Measurements from ENCODE around the gene KDM4C.
"Not testable (repeated sequence)": the region's sequence is repeated elsewhere in the genome, so short reads cannot be mapped to it uniquely, and the experiment has no call there.

KDM4C gene

GRCh38 chr9:6944896-6945295 lies 187.1 kb downstream of the KDM4C start:
- Histone ChIP-seq H3K27ac (ENCODE audit: low read depth, low read length, poor library complexity, severe bottlenecking) (no peak overlapping the region), H3K27me3 (ENCODE audit: insufficient read depth, low read length) (no peaks in the 10 kb centered on the region)

GRCh38 chr9:6945816-6946215 lies 188.0 kb downstream of the KDM4C start:
- Histone ChIP-seq H3K9me2 (ENCODE audit: low read depth, low read length) (no peaks in the 10 kb centered on the region), H4K20me1 (ENCODE audit: insufficient read depth, low read length) (no peaks in the 10 kb centered on the region), H3K4me1 (ENCODE audit: insufficient read depth, low read length, severe bottlenecking) (no peaks in the 10 kb centered on the region), H3K79me2 (ENCODE audit: insufficient read depth, low read length) (no peaks in the 10 kb centered on the region), H3K9ac (ENCODE audit: low read length) (no peak overlapping the region), H3F3A (ENCODE audit: insufficient read depth, low read length) (no peaks in the 10 kb centered on the region), H3K4me3 (ENCODE audit: low read depth, low read length, poor library complexity, severe bottlenecking) (no peak overlapping the region), H3K4me2 (ENCODE audit: low read length) (no peak overlapping the region), H2AFZ (ENCODE audit: low read length) (no peak overlapping the region), H3K27ac (ENCODE audit: low read depth, low read length, poor library complexity, severe bottlenecking) (no peak overlapping the region), H3K9me3 (ENCODE audit: low read length) (peaks cover 4% of the 10 kb centered on the region; the same call in 1 of the 2 replicates), H3K36me3 (ENCODE audit: insufficient read depth, low read length) (peaks cover 5% of the 10 kb centered on the region; the same call in 1 of the 2 replicates), H3K27me3 (ENCODE audit: insufficient read depth, low read length) (no peaks in the 10 kb centered on the region)
- TF ChIP-seq EZH2 (IDR thresholded peaks at IDR 0.05; ENCODE audit: borderline replicate concordance, low read length) = no peak
- TF ChIP-seq, protein P1, sequence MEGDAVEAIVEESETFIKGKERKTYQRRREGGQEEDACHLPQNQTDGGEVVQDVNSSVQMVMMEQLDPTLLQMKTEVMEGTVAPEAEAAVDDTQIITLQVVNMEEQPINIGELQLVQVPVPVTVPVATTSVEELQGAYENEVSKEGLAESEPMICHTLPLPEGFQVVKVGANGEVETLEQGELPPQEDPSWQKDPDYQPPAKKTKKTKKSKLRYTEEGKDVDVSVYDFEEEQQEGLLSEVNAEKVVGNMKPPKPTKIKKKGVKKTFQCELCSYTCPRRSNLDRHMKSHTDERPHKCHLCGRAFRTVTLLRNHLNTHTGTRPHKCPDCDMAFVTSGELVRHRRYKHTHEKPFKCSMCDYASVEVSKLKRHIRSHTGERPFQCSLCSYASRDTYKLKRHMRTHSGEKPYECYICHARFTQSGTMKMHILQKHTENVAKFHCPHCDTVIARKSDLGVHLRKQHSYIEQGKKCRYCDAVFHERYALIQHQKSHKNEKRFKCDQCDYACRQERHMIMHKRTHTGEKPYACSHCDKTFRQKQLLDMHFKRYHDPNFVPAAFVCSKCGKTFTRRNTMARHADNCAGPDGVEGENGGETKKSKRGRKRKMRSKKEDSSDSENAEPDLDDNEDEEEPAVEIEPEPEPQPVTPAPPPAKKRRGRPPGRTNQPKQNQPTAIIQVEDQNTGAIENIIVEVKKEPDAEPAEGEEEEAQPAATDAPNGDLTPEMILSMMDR (IDR thresholded peaks at IDR 0.05; ENCODE audit: low read length) = no peak

More at GRCh38 chr9:6944896-6945295, 187.1 kb downstream of the KDM4C start:
- Histone ChIP-seq H3K4me2 (ENCODE audit: low read length) (no peak overlapping the region), H4K20me1 (ENCODE audit: insufficient read depth, low read length) (no peaks in the 10 kb centered on the region), H3F3A (ENCODE audit: insufficient read depth, low read length) (no peaks in the 10 kb centered on the region), H3K36me3 (ENCODE audit: insufficient read depth, low read length) (peaks cover 5% of the 10 kb centered on the region; the same call in 1 of the 2 replicates), H3K9me2 (ENCODE audit: low read depth, low read length) (no peaks in the 10 kb centered on the region), H2AFZ (ENCODE audit: low read length) (no peak overlapping the region), H3K4me3 (ENCODE audit: low read depth, low read length, poor library complexity, severe bottlenecking) (no peak overlapping the region), H3K9ac (ENCODE audit: low read length) (no peak overlapping the region), H3K4me1 (ENCODE audit: insufficient read depth, low read length, severe bottlenecking) (no peaks in the 10 kb centered on the region), H3K9me3 (ENCODE audit: low read length) (peaks cover 4% of the 10 kb centered on the region; the same call in 1 of the 2 replicates), H3K79me2 (ENCODE audit: insufficient read depth, low read length) (no peaks in the 10 kb centered on the region)
- no peak for TF ChIP-seq EZH2 (IDR thresholded peaks at IDR 0.05; ENCODE audit: borderline replicate concordance, low read length)
- TF ChIP-seq, protein P1 (IDR thresholded peaks at IDR 0.05; ENCODE audit: low read length) = no peak

DNA sequence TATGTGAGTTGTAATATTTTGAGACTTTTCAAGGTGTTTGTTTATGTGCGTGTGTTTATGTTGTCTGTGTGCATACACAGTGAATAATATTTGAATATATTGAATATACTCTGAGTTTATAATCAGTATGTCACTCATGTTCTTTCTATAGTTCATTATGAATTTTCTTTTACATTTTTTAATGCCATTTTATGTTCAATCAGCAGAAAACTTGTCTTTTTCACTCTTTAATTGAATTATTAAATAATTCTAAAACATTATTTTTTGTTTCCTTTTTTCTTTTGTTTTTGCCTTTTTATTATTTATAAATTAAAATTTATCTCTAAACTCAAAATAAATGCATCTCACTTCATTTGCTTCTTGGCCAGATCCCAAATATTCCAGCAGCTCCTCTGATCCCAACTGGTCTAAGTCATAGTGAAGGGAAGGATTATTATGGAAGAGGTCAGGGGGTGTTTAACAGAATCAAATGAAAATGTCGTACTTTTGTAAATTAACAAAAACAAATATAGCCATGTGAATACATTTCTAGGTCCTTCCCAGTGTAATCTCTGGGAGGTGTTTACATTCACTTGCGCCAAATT lies 188.9 kb downstream of the KDM4C start:
- TF ChIP-seq, protein P1 (IDR thresholded peaks at IDR 0.05; ENCODE audit: low read length) = no peak
- TF ChIP-seq EZH2 (IDR thresholded peaks at IDR 0.05; ENCODE audit: borderline replicate concordance, low read length) = no peak
- H3K4me1 ChIP-seq (ENCODE audit: insufficient read depth, low read length, severe bottlenecking) = no peaks in the 10 kb centered on the region
- no peak overlapping the region for H3K4me2 ChIP-seq (ENCODE audit: low read length)

GRCh38 chr9:6948921-6949320 lies 191.1 kb downstream of the KDM4C start:
- not testable (repeated sequence) for H3K9ac ChIP-seq (ENCODE audit: low read length); H3K79me2 ChIP-seq (ENCODE audit: insufficient read depth, low read length); H3K4me3 ChIP-seq (ENCODE audit: low read depth, low read length, poor library complexity, severe bottlenecking); H3K9me3 ChIP-seq (ENCODE audit: low read length); H3K4me1 ChIP-seq (ENCODE audit: insufficient read depth, low read length, severe bottlenecking); H2AFZ ChIP-seq (ENCODE audit: low read length); H3F3A ChIP-seq (ENCODE audit: insufficient read depth, low read length); H3K27me3 ChIP-seq (ENCODE audit: insufficient read depth, low read length); H3K36me3 ChIP-seq (ENCODE audit: insufficient read depth, low read length); H3K27ac ChIP-seq (ENCODE audit: low read depth, low read length, poor library complexity, severe bottlenecking); H4K20me1 ChIP-seq (ENCODE audit: insufficient read depth, low read length); H3K9me2 ChIP-seq (ENCODE audit: low read depth, low read length); H3K4me2 ChIP-seq (ENCODE audit: low read length)

More for the DNA sequence above, 188.9 kb downstream of the KDM4C start:
- H3K36me3 ChIP-seq (ENCODE audit: insufficient read depth, low read length) = peaks cover 5% of the 10 kb centered on the region; the same call in 1 of the 2 replicates
- H3K9me3 ChIP-seq (ENCODE audit: low read length) = peaks cover 4% of the 10 kb centered on the region; the same call in 1 of the 2 replicates
- no peak overlapping the region for H3K27ac ChIP-seq (ENCODE audit: low read depth, low read length, poor library complexity, severe bottlenecking)
- no peaks in the 10 kb centered on the region for H4K20me1 ChIP-seq (ENCODE audit: insufficient read depth, low read length)
- no peak overlapping the region for H3K4me3 ChIP-seq (ENCODE audit: low read depth, low read length, poor library complexity, severe bottlenecking)
- no peaks in the 10 kb centered on the region for H3F3A ChIP-seq (ENCODE audit: insufficient read depth, low read length)
- H2AFZ ChIP-seq (ENCODE audit: low read length) = no peak overlapping the region
- no peaks in the 10 kb centered on the region for H3K9me2 ChIP-seq (ENCODE audit: low read depth, low read length)
- no peaks in the 10 kb centered on the region for H3K27me3 ChIP-seq (ENCODE audit: insufficient read depth, low read length)
- no peak overlapping the region for H3K9ac ChIP-seq (ENCODE audit: low read length)
- no peaks in the 10 kb centered on the region for H3K79me2 ChIP-seq (ENCODE audit: insufficient read depth, low read length)
